CD4-positive, alpha-beta T cell treated with Interleukin-15 for 1 hour (primary cell): Measurements from ENCODE around the gene KIRREL2.
"Not testable (repeated sequence)": the region's sequence is repeated elsewhere in the genome, so short reads cannot be mapped to it uniquely, and the experiment has no call there.

ENCODE experiments used
- DNase-seq: peaks from one replicate; pipeline ENCODE4 v3.0.0-alpha.2; 2020

Gene KIRREL2

GRCh38 chr19:35856546-35857149 lies at the start of gene KIRREL2:
KIRREL2 (plus strand) TSS chr19:35856911; CDS start chr19:35857120, 209 bp downstream.
- no peak for DNase-seq

- no peak for DNase-seq
Measured at GRCh38 chr19:35807633-35808032, 49.1 kb upstream of the KIRREL2 start.

GRCh38 chr19:35811317-35812219 lies 45.1 kb upstream of the KIRREL2 start:
- no peak for DNase-seq

DNA sequence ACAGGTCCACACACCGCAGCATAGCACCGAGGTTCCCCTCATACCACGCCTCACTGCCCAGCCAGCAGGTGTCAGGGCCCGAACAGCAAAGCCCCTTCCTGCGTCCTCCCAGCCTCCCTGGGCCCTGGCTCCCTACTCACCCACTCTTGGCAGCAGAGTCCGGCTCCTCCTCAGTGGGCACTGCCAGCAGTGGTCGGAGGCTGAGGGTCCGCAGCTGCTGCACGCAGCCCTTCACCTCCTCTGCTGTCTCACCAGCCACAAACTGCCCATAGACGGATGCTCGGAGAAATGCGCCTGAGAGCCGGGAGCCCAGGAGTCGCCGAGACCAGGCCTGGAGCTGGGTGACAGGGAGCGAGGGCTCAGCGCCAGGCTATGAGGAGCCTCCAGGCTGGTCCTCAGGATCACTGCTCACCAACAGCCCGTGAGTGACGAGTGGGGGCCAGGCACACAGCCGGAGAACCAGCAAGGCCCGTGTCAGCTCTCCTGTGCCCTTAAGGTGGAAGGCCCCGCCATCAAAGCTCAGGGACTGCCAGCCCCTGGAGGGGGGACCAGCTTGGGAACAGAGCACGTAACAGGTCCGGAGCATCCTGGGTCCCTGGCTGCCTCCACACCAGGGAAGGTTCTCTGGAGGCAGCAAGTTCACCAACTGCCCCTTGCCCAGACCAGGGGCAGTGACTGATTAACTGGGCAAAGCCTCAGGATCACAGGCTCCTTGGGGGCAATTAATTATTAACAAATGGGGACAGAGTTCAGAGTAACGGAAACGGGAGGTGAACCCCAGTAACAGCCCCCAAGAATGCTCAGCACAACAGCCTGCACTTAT lies 44.3 kb upstream of the KIRREL2 start, which contains the start of gene PRODH2:
PRODH2 (minus strand) TSS at position 626 of the 823 bp plus-strand sequence; CDS start at position 586, 40 bp downstream.
- DNase-seq, result no peak

DNA sequence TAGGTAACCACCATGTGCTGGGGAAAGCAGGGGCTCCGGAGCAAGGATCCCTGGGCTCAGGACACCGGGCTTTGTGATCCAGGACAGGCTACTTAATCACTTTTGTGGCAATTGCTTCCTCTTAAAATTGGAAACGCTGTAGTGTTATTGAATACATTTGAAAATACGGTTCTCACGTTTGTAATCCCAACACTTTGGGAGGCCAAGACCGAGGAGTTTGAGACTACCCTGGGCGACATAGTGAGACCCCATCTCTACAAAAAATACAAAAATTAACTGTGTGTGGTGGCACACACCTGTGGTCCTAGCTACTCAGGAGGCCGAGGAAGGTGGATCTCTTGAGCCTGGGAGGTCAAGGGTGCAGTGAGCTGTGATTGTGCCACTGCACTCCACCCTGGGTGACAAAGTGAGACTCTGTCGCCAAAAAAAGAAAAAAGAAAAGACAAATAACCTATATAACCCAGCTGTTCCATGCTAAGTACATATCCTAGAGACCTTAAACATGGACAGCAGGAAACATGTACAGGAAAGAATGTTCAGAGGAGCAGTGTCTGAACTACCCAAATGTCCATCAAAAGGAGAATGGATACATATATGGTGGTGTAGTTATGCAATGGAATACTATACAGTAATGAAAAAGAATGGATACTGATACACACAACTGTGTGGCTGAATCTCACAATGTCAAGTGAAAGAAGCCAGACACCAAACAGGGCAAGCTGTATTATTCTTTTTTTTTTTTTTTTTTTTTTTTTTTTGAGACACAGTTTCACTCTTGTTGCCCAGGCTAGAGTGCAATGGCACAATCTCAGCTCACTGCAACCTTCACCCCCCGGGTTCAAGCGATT lies 43.4 kb upstream of the KIRREL2 start:
- DNase-seq, result no peak

- DNase-seq, result no peak
Measured at GRCh38 chr19:35816262-35816661, 40.4 kb upstream of the KIRREL2 start.

DNA sequence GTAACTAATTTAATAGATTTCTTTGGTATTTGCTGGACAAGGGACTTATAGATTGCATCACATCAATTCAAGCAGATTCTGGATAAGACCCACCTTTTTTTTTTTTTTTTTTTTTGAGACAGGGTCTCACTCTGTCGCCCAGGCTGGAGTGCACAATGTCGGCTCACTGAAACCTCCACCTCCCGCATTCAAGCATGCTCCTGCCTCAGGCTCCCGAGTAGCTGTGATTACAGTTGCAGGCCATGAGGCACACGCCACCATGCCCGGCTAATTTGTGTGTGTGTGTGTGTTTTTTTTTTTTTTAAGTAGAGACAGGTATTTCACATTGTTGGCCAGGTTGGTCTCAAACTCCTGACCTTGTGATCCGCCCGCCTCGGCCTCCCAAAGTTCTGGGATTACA lies 39.9 kb upstream of the KIRREL2 start:
- no peak for DNase-seq

DNA sequence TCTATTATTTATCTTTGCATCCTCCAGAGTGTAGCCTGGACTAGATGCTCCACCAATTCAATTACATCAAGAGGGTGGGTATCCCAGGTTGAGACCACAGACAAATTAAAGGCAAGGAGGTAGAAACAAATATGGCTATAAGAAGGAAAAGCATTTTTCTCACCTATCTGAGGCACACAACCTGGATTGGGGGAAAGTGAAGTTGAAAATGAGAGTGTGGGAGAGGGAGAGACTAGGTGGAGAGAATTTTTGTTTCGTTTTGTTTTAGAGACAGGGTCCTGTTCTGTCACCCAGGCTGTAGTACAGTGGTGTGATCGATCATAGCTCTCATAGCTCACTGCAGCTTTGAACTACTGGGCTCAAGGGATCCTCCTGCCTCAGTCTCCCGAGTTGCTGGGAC lies 38.3 kb upstream of the KIRREL2 start:
- no peak for DNase-seq

GRCh38 chr19:35822579-35822978 lies 34.1 kb upstream of the KIRREL2 start:
- DNase-seq, result no peak

DNA sequence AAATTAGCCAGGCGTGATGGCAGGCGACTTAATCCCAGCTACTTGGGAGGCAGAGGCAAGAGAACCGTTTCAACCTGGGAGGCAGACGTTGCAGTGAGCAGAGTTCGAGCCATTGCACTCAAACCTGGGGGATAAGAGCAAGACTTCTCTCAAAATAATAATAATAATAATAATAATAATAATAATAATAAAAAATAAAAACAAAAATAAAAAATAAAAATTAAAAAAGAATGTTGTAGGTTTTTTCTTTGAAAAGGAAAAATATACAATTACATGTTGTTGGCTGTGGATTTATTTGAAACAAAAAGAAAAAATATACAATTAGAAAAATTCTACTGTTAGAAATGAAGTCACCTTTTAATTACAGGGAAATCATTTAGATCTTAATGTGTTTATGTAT lies 32.6 kb upstream of the KIRREL2 start:
- no peak for DNase-seq

DNA sequence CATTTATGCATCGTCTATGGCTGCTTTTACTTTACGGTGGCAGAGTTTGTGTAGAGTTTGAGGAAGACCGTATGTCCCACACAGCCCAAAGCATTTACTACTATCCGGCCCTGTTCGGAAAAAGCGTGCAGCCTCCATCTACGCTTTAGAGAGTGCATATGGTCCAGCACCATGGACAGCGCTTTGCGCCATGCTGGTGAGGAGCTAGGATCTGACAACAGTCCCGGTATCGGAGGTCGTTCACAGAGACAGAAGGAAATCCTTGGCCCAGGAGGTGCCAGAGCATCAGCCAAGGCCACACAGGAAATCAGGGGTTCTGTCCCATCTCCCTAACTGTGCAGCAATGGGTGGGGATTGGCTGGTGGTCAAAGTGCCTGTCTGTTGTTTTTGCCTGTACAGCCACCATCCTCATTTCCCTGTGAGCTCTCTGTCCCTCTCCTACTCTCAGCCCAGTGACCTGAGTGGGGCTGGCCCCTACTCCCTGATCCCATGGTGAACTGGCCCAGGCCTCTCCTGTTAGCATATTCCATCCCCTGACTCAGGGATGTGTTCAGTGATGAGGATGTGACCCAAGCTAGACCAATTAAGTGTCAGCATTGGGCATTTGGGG lies 27.9 kb upstream of the KIRREL2 start:
- DNase-seq, result no peak

- DNase-seq, result no peak
Measured at GRCh38 chr19:35830986-35831385, 25.7 kb upstream of the KIRREL2 start.

DNA sequence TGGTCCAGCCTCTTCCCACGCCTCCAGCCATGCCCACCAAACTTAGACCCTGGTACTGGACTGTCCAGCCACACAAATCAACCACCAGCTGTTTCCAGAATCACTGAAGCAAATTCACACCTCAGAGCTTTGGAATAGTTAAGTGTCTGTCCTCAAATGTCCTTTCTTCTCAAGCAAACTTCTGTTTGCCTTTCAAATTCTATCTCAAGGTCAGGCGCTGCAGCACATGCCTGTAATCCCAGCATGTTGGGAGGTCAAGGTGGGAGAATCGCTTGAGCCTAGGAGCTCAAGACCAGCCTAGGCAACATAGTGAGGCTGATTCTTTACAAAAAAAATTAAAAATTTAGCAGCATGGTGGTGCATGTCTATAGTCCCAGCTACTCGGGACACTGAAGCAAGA lies 24.7 kb upstream of the KIRREL2 start:
- DNase-seq, result no peak

GRCh38 chr19:35833972-35834371 lies 22.7 kb upstream of the KIRREL2 start:
- DNase-seq, result no peak

DNA sequence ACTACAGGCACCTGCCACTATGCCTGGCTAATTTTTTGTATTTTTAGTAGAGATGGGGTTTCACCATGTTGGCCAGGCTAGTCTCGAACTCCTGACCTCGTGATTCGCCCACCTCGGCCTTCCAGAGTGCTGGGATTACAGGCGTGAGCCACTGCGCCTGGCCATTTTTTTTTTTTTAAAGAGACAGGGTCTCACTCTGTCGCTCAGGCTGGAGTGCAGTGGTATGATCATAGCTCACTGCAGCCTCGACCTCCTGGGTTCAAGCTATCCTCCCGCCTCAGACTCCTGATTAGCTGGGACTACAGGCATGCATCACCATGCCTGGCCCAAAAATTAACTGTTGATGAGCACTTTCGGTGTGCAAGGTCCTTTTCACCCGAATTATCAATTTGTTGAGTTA lies 20.6 kb upstream of the KIRREL2 start:
- not testable (repeated sequence) for DNase-seq

DNA sequence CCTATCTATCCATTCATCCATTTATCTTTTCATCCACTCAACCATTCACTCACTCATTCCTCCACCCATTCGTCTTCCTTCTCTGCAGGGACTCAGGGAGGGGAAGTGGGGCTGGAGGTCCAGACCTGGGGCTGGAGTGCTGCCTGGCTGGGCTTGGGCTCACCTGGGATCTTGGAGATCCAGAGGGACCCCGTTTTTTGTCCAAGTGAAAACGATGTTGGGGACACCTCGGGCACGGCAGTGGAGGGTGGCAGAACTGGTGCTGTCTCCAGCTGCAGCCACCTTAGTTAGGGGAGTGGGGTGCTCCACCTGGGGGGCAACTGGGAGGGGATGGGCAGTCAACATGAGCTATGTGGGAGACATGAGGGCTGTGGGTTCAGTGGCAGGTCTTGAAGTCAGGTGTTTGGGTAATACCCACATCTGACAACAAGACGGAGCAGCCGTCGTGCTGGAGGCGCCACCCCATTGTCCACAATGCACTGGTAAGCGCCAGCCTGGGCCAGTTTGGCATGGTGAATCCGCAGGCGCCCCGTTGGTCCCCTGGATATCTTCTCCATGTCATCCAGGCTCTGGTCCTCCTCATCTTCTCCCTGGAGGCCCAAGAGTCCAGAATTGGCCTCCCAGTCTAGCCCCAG lies 14.6 kb upstream of the KIRREL2 start:
- no peak for DNase-seq

- no peak for DNase-seq
Measured at GRCh38 chr19:35842666-35843272, 13.9 kb upstream of the KIRREL2 start.

DNA sequence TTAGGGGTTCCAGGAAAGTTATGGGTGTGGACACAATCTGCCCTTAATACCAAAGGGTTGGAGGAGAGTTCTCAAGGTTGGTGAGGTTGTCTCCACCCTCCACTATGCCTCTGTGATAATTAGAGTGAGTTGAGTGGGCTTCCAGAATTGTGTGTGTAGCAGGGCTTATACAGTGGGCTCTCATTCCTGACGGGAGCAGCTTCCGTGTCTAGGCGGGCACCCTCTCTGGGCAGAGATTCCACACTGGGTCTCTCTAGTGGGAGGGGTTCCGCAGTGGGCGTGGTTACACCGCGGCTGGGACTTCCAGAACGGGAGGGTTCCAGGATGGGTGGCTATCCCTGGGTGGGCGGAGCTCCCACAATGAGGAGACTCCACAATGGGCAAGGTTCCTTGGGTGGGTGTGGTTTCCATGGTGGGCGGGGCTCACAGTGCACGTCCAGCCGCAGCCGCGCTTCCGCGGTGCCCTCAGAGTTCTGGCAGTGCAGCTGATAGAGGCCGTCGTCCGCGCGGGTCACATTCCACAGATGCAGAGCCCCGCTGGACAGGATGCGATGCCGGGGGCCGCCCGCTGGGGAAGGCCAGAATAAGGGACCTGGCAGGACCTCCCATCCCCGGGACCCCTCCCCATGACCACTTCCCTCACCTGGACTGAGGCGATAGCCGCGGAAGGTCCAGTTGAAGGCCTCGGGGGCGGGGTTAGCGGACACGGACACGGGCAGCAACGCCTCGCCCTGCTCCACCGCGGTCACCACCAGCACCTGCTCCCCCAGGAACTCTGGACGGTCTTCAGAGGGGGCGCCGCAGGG lies 12.8 kb upstream of the KIRREL2 start:
- DNase-seq, result no peak

- no peak for DNase-seq
Measured at GRCh38 chr19:35844482-35845214, 12.1 kb upstream of the KIRREL2 start.
